ENCODE measurements around the gene RAB18.
A peak's percentile ranks its signal among the peaks of the same experiment; 100 is the strongest.
"Not testable (repeated sequence)": the region's sequence is repeated elsewhere in the genome, so short reads cannot be mapped to it uniquely, and the experiment has no call there.

The RAB18 gene

DNA sequence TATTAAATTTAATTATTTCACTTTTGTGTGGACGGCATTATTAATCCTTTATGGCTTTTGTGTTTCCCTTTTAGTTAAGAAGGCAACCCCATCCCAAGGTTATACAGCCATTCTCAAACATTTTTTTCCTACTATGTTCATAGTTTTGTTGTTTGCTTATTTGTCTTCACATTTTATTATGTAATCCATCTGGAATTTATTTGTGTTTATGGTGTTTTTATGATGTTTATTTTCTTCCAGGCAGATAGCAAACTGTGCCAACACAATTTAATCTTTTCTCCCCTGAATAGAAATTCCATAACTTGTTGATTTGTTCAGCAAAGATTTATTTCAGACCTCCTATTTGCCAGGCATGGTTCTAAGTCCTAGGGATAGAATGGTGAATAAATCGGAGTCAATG, 42.9 kb downstream of the RAB18 start:
- DNase-seq (ENCODE audit: low read depth in 2 of 2) = no peak

DNA sequence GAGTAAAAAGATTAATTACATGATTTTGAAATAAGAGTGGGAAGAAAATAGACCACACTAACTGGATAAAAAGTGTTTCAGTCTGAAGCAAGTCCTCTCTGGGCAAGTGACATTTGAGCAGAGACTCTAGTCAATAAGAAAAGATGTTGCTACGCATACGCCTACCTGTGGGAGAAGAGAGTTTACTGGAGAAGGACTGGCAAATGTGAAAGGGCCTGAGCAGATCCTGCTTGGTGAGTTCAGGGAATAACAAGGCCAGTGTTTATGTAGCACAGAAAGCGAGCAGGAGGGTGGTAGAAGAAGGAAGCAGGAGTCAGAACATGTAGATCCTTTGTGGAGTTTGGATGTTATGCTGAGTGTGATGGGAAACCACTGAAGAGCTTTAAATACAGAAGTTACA, 43.4 kb downstream of the RAB18 start:
- DNase-seq (ENCODE audit: low read depth in 2 of 2) = no peak

- DNase-seq (ENCODE audit: low read depth in 2 of 2) = no peak
These were observed 46.7 kb downstream of the RAB18 start for GRCh38 chr10:27550823-27551222.

DNA sequence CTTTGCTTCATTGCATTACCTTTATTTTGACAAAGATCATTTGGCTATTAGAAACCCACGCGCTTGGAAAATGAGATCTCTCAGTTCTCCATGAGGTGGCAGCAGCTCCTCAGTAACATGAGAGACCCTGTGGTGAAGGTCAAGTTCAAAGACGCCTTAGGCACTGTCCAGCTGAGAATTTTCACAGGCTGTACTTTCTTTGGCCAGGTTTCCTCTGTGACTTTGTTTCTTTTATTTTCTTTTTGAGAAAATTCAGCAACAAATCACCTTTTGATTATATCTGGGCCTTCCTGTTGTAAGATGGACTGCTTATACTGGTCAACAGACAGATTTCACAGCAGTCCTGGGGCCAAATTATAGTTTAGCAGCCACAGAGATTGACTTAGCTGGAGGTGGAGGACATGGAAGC, 54.5 kb downstream of the RAB18 start:
- peak; percentile 20 to 21 for DNase-seq (ENCODE audit: low read depth in 2 of 2)

- no peak for DNase-seq (ENCODE audit: low read depth in 2 of 2)
These were observed 57.2 kb downstream of the RAB18 start for GRCh38 chr10:27561334-27561733.

- DNase-seq (ENCODE audit: low read depth in 2 of 2) = no peak
These were observed 60.3 kb downstream of the RAB18 start for GRCh38 chr10:27564398-27564797.

GRCh38 chr10:27564880-27565279, 60.8 kb downstream of the RAB18 start:
- no peak for DNase-seq (ENCODE audit: low read depth in 2 of 2)

GRCh38 chr10:27568196-27569175, 64.4 kb downstream of the RAB18 start:
- DNase-seq (ENCODE audit: low read depth in 2 of 2) = peak; percentile 81 to 86

- peak; percentile 65 to 72 for DNase-seq (ENCODE audit: low read depth in 2 of 2)
These were observed 65.8 kb downstream of the RAB18 start for GRCh38 chr10:27569946-27570345.

DNA sequence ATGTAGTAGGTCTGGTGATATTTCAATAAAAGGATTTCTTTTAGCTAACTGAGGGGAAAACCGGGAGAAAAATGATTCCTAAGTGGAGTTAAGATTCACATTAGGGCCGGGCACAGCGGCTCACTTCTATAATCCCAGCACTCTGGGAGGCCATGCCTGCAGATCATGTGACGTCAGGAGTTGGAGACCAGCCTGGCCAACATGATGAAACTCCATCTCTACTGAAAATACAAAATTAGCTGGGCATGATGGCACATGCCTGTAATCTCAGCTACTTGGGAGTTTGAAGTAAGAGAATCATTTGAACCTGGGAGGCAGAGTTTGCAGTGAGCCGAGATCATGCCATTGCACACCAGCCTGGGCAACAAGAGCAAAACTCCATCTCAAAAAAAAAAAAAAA, 72.9 kb downstream of the RAB18 start:
- DNase-seq (ENCODE audit: low read depth in 2 of 2) = not testable (repeated sequence)

DNA sequence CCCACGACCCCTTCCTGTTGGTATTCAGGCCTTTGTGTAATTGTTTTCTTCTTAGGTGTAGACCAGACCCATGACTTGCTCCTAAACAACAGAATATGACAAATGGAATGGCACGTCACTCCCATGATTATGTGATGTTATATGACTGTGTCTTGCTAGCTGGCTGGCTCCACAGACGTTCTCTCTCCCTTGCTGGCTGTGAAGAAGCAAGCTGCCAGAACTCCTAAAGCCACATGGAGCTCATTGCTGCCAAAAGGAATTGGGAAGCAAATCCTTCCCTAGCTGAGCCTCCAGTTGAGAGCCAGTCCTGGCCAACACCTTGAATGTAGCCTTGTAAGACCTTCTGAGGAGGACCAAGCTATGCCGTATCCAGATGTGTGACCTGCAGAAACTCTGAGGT, 74.2 kb downstream of the RAB18 start:
- DNase-seq (ENCODE audit: low read depth in 2 of 2) = no peak

DNA sequence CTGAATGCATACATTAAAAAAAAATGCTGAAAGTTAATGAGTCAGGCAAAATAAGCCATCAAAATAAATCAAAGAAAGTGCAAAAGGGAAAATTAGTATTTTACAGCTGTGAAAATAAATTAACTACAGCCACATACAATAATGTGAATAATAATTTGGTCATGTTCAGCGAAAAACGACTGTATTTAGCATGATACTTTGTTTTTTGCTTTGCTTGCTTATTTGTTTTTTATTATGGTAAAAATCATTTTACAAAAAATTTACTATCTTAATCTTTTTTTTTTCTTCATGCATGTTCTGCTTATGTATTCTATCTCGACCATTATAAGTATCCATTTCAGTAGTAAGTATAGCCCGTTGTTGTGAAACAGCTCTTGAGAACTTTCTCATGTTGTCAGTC, 77.1 kb downstream of the RAB18 start:
- DNase-seq (ENCODE audit: low read depth in 2 of 2) = no peak

DNA sequence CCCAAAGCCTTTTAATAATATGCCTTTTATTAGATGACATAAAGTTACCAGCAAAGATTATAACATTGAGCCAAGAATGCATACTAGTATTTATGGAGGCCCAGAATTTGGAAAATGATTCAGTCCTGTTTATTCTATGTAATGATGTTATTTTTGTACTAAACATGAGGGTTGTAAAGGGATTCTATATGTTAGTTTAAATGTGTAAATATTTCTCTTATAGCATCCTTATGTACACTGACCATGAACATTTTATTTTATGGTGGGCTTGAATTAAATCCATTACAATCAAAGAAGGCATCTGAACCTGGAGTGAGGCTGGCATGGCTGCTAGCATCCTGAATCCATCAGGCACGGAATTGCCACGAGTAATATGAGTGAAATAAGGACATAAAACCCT, 80.2 kb downstream of the RAB18 start:
- no peak for DNase-seq (ENCODE audit: low read depth in 2 of 2)
